T-helper 2 cell treated with Interferon-gamma antibody and Interleukin-4, amounts not matched to agents 5 μg/mL and 100 μg/mL, for 36 hours (primary cell): ENCODE results near the gene CUTA.
A peak's percentile ranks its signal among the peaks of the same experiment; 100 is the strongest.

ENCODE experiments used
- DNase-seq: peaks from one replicate; pipeline ENCODE4 v3.0.0; 2021; ENCODE audit warnings: low spot score
- H3K27ac Mint-ChIP-seq: one replicate; pipeline ENCODE4 v1.8.0; 2021; ENCODE audit warnings: mild to moderate bottlenecking, mixed read lengths
- H3K27me3 Mint-ChIP-seq: one replicate; pipeline ENCODE4 v1.8.0; 2021; ENCODE audit warnings: low read depth, mixed read lengths
- H3K36me3 Mint-ChIP-seq: one replicate; pipeline ENCODE4 v1.8.0; 2021; ENCODE audit warnings: low read depth, mixed read lengths
- H3K4me1 Mint-ChIP-seq: one replicate; pipeline ENCODE4 v1.8.0; 2021; ENCODE audit warnings: low read depth, mixed read lengths
- H3K4me3 Mint-ChIP-seq: one replicate; pipeline ENCODE4 v1.8.0; 2022; ENCODE audit warnings: mild to moderate bottlenecking, moderate library complexity, mixed read lengths
- H3K9me3 Mint-ChIP-seq: one replicate; pipeline ENCODE4 v1.8.0; 2021; ENCODE audit warnings: mixed read lengths

CUTA gene

DNA sequence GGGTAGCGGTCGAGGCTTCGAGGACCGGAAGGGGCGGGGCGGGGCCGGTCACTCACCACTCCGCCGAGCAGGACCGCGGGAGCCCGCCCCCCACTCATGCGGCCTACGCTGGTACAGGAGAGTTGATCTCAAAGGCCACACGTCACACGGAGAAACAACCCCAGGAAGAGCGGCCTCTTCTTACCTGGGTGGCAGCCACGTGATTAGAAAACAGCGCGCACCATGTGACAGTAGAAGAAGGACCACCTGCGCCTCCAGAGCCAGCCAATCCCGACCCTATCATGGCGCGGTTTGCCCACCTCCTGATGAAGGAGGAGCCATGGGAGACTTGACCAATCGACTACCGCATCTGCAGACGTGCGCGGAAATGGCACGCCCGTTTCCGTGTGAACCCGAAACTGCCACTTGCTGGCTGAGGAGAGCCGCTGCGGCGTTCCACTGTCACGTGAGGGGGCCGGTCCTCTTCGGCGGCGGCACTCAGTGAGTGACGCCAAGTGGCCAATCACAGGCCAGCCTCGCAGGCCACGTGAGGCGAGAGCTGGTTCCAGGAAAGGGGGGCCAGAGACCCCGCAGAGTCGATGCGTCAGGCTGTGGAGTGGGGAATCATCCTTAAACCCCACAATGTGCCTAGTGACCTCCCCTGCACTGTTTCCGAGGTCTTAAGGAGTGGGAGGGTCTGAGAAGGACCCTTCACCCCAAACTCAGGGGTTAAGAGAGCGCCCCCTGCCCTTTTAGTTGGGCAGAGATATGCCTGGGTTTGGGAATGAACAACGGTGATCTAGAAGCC is at the start of gene CUTA:
CUTA (minus strand) TSS at position 205 of the 787 bp plus-strand sequence; CDS start at position 98, 107 bp downstream.
- peaks cover 2% of the 10 kb centered on the region for H3K27me3 Mint-ChIP-seq
- H3K4me3 Mint-ChIP-seq = peak within 1 kb of the TSS; percentile 94
- H3K9me3 Mint-ChIP-seq = no peaks in the 10 kb centered on the region
- H3K27ac Mint-ChIP-seq = peak within 1 kb of the TSS; percentile 99
- H3K4me1 Mint-ChIP-seq = peaks cover 67% of the 10 kb centered on the region
- H3K36me3 Mint-ChIP-seq = peaks cover 31% of the 10 kb centered on the region
- DNase-seq = peak; percentile 99

GRCh38 chr6:33467091-33467490 is 49.2 kb upstream of the CUTA start:
- H3K4me1 Mint-ChIP-seq = no peaks in the 10 kb centered on the region
- no peak for DNase-seq
- no peak overlapping the region for H3K27ac Mint-ChIP-seq
- peaks cover 16% of the 10 kb centered on the region for H3K27me3 Mint-ChIP-seq
- no peaks in the 10 kb centered on the region for H3K36me3 Mint-ChIP-seq
- H3K4me3 Mint-ChIP-seq = no peak overlapping the region
- no peaks in the 10 kb centered on the region for H3K9me3 Mint-ChIP-seq

DNA sequence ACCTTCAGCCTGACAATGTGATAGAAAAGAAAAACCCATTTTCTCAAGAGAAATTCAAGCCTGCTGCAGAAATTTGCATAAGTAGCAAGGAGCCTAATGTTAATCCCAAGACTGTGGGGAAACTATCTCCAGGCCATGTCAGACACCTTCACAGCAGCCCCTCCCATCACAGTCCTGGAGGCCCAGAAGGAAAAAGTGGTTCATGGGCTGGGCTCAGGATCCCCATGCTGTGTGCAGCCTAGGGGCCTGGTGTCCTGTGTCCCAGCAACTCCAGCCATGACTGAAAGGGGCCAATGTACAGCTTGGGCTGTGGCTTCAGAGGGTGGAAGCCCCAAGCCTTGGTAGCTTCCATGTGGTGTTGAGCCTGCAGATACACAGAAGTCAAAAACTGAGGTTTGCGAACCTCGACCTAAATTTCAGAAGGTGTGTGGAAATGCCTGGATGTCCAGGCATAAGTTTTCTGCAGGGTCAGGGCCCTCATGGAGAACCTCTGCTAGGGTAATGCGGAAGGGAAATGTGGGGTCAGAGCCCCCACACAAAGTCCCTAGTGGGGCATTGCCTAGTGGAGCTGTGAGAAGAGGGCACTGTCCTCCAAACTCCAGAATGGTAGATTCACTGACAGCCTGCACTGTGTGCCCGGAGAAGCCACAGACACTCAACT is 48.3 kb upstream of the CUTA start:
- no peak overlapping the region for H3K4me3 Mint-ChIP-seq
- H3K9me3 Mint-ChIP-seq = no peaks in the 10 kb centered on the region
- H3K4me1 Mint-ChIP-seq = no peaks in the 10 kb centered on the region
- no peaks in the 10 kb centered on the region for H3K36me3 Mint-ChIP-seq
- H3K27me3 Mint-ChIP-seq = peaks cover 18% of the 10 kb centered on the region
- DNase-seq = no peak
- no peak overlapping the region for H3K27ac Mint-ChIP-seq

GRCh38 chr6:33459226-33459625 is 41.3 kb upstream of the CUTA start:
- no peak for DNase-seq
- peaks cover 7% of the 10 kb centered on the region for H3K4me1 Mint-ChIP-seq
- H3K4me3 Mint-ChIP-seq = no peak overlapping the region
- peaks cover 6% of the 10 kb centered on the region for H3K36me3 Mint-ChIP-seq
- no peaks in the 10 kb centered on the region for H3K9me3 Mint-ChIP-seq
- H3K27ac Mint-ChIP-seq = no peak overlapping the region
- peaks cover 11% of the 10 kb centered on the region for H3K27me3 Mint-ChIP-seq

DNA sequence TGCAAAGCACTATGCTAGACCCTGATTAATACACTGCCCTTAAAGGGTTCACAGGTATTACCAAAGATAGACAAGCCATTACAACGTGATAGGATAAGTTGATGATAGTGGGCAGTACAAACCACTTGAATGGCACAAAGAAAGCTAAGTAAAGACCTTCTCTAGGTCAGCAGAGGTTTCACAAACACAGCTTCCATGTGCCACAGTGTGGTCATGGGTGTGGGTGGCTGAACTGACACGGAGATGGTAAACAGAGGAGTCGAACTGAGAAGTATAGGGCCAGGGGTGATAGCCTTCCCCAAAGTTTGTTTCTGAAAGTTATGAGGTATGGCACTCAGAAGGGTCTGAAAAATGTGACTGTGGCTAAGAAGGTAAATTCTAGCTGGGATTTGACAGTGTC is 40.8 kb upstream of the CUTA start:
- DNase-seq = no peak
- peaks cover 9% of the 10 kb centered on the region for H3K27me3 Mint-ChIP-seq
- H3K36me3 Mint-ChIP-seq = peaks cover 6% of the 10 kb centered on the region
- no peaks in the 10 kb centered on the region for H3K9me3 Mint-ChIP-seq
- no peak overlapping the region for H3K27ac Mint-ChIP-seq
- peaks cover 8% of the 10 kb centered on the region for H3K4me1 Mint-ChIP-seq
- no peak overlapping the region for H3K4me3 Mint-ChIP-seq

DNA sequence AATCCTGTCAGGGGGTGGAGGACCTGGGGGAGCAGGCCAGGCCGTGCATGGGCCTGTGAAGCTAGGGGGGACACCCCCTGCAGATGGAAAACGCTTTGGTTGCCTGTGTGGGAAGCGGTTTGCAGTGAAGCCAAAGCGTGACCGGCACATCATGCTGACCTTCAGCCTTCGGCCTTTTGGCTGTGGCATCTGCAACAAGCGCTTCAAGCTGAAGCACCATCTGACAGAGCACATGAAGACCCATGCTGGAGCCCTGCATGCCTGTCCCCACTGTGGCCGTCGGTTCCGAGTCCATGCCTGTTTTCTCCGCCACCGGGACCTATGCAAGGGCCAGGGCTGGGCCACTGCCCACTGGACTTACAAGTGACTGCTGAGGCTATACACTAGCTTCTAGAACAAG is 38.2 kb upstream of the CUTA start:
- no peak overlapping the region for H3K27ac Mint-ChIP-seq
- H3K27me3 Mint-ChIP-seq = no peaks in the 10 kb centered on the region
- H3K4me3 Mint-ChIP-seq = peak overlapping the region; percentile 38
- no peaks in the 10 kb centered on the region for H3K9me3 Mint-ChIP-seq
- no peak for DNase-seq
- H3K4me1 Mint-ChIP-seq = peaks cover 16% of the 10 kb centered on the region
- H3K36me3 Mint-ChIP-seq = peaks cover 6% of the 10 kb centered on the region

DNA sequence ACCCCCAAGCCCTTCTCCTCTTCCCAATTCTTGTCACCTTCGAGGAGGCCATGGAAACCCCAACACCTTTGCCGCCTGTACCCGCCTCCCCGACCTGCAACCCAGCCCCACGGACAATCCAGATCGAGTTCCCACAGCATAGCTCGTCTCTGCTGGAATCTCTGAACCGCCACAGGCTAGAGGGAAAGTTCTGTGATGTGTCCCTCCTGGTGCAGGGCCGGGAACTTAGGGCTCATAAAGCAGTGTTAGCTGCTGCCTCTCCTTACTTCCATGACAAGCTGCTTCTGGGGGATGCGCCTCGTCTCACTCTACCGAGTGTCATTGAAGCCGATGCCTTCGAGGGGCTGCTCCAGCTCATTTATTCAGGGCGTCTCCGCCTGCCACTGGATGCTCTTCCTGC is 37.1 kb upstream of the CUTA start:
- DNase-seq = no peak
- Mint-ChIP-seq H3K27ac (peak overlapping the region; percentile 82), H3K4me3 (peak overlapping the region; percentile 91), H3K27me3 (no peaks in the 10 kb centered on the region), H3K36me3 (peaks cover 6% of the 10 kb centered on the region), H3K4me1 (peaks cover 16% of the 10 kb centered on the region), H3K9me3 (no peaks in the 10 kb centered on the region)

- peak within 1 kb of the TSS; percentile 82 for H3K27ac Mint-ChIP-seq
Measured at GRCh38 chr6:33454009-33454946, 36.4 kb upstream of the CUTA start, which contains the start of gene ZBTB9. TSS of gene ZBTB9 (plus strand) at chr6:33454576. CDS start at chr6:33455101, 525 bp downstream.

DNA sequence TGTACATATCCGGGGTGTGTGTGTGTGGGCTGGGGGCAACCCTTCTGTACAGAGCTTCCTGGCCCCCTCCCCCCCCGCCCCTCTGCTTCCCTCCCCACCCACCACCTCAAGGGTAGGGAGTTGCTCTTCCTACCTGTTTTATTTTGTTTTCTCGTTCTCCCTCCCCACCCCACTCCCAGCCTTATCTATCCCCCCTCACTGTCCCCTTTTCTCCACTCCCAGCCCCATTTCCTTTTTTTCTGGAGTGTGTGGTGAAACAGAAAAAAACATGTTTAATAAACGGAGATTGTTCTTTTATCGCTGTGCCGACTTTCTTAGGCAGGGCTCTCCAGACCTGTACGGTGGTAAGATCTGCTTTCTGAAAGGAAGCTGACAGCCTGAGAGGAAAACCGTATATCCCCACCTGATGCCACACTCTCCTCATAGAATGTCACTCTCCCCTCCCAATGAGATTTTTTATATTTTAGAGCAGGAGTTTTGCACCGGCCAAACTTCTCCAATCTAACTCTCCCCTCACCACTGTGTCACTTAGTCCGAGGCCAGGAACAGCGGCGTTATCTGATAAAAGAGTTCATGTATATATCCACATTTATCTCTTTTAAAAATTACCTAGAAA is 35.6 kb upstream of the CUTA start:
- Mint-ChIP-seq H3K4me1 (peaks cover 16% of the 10 kb centered on the region), H3K4me3 (peak overlapping the region; percentile 91), H3K27me3 (no peaks in the 10 kb centered on the region), H3K36me3 (peaks cover 10% of the 10 kb centered on the region), H3K9me3 (no peaks in the 10 kb centered on the region), H3K27ac (peak overlapping the region; percentile 82)
- no peak for DNase-seq

More at GRCh38 chr6:33454009-33454946, 36.4 kb upstream of the CUTA start, which contains the start of gene ZBTB9:
- Mint-ChIP-seq H3K4me3 (peak within 1 kb of the TSS; percentile 91), H3K9me3 (no peaks in the 10 kb centered on the region), H3K36me3 (peaks cover 6% of the 10 kb centered on the region), H3K4me1 (peaks cover 16% of the 10 kb centered on the region), H3K27me3 (no peaks in the 10 kb centered on the region)
- peak; percentile 97 for DNase-seq

GRCh38 chr6:33452496-33452895 is 34.6 kb upstream of the CUTA start:
- H3K4me1 Mint-ChIP-seq = peaks cover 16% of the 10 kb centered on the region
- H3K27me3 Mint-ChIP-seq = no peaks in the 10 kb centered on the region
- H3K36me3 Mint-ChIP-seq = peaks cover 18% of the 10 kb centered on the region
- H3K27ac Mint-ChIP-seq = no peak overlapping the region
- no peak for DNase-seq
- no peak overlapping the region for H3K4me3 Mint-ChIP-seq
- H3K9me3 Mint-ChIP-seq = no peaks in the 10 kb centered on the region

GRCh38 chr6:33451606-33452005 is 33.7 kb upstream of the CUTA start:
- Mint-ChIP-seq H3K27me3 (no peaks in the 10 kb centered on the region), H3K9me3 (no peaks in the 10 kb centered on the region), H3K4me3 (no peak overlapping the region), H3K4me1 (peaks cover 16% of the 10 kb centered on the region), H3K27ac (peak overlapping the region; percentile 15), H3K36me3 (peaks cover 20% of the 10 kb centered on the region)
- DNase-seq = no peak

- Mint-ChIP-seq H3K36me3 (peaks cover 21% of the 10 kb centered on the region), H3K4me1 (peaks cover 15% of the 10 kb centered on the region), H3K9me3 (no peaks in the 10 kb centered on the region), H3K27me3 (no peaks in the 10 kb centered on the region), H3K27ac (no peak overlapping the region), H3K4me3 (no peak overlapping the region)
- DNase-seq = no peak
Measured at GRCh38 chr6:33450434-33450833, 32.5 kb upstream of the CUTA start.

- no peak for DNase-seq
- Mint-ChIP-seq H3K27me3 (no peaks in the 10 kb centered on the region), H3K9me3 (no peaks in the 10 kb centered on the region), H3K36me3 (peaks cover 18% of the 10 kb centered on the region), H3K27ac (no peak overlapping the region), H3K4me3 (no peak overlapping the region), H3K4me1 (no peaks in the 10 kb centered on the region)
Measured at GRCh38 chr6:33446356-33446755, 28.4 kb upstream of the CUTA start.
